HG02571 (cell line): ENCODE data around the gene GON4L.
"Not testable (repeated sequence)": the region's sequence is repeated elsewhere in the genome, so short reads cannot be mapped to it uniquely, and the experiment has no call there.

ENCODE experiments used
- ATAC-seq: cut with Tn5 transposase; IDR thresholded peaks from one replicate; pipeline ENCODE4 v1.9.1; 2021; ENCODE audit warnings: mild to moderate bottlenecking, moderate library complexity; ENCODE audit not compliant: unreplicated experiment

The GON4L gene, protein sequence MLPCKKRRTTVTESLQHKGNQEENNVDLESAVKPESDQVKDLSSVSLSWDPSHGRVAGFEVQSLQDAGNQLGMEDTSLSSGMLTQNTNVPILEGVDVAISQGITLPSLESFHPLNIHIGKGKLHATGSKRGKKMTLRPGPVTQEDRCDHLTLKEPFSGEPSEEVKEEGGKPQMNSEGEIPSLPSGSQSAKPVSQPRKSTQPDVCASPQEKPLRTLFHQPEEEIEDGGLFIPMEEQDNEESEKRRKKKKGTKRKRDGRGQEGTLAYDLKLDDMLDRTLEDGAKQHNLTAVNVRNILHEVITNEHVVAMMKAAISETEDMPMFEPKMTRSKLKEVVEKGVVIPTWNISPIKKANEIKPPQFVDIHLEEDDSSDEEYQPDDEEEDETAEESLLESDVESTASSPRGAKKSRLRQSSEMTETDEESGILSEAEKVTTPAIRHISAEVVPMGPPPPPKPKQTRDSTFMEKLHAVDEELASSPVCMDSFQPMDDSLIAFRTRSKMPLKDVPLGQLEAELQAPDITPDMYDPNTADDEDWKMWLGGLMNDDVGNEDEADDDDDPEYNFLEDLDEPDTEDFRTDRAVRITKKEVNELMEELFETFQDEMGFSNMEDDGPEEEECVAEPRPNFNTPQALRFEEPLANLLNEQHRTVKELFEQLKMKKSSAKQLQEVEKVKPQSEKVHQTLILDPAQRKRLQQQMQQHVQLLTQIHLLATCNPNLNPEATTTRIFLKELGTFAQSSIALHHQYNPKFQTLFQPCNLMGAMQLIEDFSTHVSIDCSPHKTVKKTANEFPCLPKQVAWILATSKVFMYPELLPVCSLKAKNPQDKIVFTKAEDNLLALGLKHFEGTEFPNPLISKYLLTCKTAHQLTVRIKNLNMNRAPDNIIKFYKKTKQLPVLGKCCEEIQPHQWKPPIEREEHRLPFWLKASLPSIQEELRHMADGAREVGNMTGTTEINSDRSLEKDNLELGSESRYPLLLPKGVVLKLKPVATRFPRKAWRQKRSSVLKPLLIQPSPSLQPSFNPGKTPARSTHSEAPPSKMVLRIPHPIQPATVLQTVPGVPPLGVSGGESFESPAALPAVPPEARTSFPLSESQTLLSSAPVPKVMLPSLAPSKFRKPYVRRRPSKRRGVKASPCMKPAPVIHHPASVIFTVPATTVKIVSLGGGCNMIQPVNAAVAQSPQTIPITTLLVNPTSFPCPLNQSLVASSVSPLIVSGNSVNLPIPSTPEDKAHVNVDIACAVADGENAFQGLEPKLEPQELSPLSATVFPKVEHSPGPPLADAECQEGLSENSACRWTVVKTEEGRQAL (N-terminal part only)

GRCh38 chr1:155856975-155857930 is at the start of gene GON4L:
TSS of gene GON4L (minus strand) at chr1:155857214. CDS start at chr1:155853780, 3,434 bp downstream.
- no peak for ATAC-seq

GRCh38 chr1:155904261-155904660 is 47.2 kb upstream of the GON4L start:
- no peak for ATAC-seq

DNA sequence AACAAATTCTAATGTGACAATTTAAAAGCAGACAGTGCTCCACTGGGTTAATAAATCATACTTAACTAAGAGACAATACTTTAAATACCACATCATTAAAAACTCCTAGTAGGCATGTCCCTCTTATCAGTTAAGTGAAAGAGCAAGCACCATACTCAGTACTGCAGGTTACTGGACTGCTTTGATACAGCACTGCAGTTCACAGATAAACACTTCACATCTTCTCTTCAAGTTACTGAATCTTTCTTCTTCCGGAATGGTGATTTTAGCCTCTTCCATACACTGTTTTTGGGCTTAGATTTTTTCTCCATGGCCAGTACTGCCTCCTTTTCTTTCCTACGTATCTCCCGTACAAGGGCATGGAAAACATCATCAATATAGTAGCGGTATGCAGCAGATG is 43.1 kb upstream of the GON4L start:
- ATAC-seq = no peak

- no peak for ATAC-seq
Observed at GRCh38 chr1:155899683-155900082, 42.7 kb upstream of the GON4L start.

DNA sequence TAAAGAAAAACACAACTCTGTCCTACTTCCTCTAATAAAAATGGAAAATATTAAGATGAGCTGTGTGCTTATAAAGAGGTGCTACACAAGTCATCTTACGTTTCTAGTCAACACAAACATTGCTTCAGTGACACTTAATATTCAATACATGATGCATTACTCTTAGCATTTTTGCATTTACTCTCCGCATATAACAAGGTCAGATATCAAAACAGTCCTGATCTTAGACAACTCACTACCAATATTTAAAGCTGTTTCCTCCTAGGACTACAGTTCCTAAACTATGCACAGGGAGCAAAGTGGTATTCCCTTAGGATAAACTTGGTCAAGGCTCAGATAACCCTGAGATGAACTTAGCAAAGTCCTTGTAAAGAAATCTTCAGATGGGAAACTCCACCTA is 41.9 kb upstream of the GON4L start:
- ATAC-seq = no peak

- no peak for ATAC-seq
Observed at GRCh38 chr1:155897746-155898145, 40.7 kb upstream of the GON4L start.

DNA sequence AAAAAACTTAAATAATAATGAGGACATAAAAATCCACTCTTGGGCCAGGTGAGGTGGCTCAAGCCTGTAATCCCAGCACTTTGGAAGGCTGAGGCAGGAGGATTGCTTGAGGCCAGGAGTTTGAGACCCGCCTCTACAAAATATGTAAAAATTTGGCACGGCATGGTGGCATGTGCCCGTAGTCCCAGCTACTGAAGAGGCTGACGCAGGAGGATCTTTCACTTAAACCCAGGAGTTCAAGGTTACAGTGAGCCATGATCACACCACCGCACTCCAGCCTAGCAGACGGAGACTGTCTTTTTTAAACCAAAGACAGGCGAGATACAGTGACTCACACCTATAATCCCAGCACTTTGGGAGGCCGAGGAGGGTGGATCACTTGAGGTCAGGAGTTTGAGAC is 39.5 kb upstream of the GON4L start:
- ATAC-seq = not testable (repeated sequence)

DNA sequence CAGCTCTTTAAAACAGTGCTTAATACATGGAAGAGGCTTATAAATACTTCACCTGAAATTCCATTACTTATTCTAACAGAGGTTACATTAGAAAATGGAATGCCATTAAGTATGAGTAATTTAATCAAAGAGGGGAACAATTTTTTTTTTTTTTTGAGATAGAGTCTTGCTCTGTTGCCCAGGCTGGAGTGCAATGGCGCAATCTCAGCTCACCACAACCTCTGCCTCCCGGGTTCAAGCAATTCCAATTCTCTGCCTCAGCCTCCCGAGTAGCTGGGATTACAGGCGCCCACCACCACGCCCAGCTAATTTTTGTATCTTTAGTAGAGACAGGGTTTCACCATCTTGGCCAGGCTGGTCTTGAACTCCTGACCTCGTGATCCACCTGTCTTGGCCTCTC is 38.6 kb upstream of the GON4L start:
- ATAC-seq = not testable (repeated sequence)

DNA sequence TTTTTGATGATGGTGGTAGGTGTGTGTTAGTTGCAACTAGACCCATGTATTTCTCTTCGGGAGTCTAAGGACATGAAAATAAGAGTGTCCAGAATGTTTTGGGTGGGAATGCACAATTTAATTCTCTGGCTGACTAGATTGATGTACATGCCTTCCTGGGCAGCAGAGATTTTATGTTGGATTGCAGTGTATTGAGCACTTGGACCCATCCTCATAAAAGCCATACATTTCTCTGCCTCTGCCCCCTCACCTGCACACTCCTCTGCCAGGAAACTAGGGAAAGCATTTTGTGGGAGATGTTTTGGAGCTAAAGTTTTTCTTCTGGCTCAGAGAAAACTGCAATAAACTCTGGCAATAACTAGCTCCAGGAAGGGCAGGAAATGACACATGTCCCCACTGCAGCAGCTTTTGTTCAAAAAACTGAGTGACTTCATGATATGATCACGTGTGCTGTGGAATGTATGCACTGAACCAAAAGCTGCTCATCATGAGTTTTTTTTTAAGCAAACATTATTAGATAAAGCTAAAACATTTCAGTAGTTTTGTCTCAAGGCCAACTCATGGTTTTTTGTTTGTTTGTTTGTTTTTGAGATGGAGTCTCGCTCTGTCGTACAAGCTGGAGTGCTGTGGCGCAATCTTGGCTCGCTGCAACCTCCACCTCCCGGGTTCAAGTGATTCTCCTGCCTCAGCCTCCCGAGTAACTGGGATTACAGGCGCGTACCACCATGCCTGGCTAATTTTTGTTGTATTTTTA is 36.6 kb upstream of the GON4L start:
- ATAC-seq = no peak

- no peak for ATAC-seq
Observed at GRCh38 chr1:155892796-155893195, 35.8 kb upstream of the GON4L start.

DNA sequence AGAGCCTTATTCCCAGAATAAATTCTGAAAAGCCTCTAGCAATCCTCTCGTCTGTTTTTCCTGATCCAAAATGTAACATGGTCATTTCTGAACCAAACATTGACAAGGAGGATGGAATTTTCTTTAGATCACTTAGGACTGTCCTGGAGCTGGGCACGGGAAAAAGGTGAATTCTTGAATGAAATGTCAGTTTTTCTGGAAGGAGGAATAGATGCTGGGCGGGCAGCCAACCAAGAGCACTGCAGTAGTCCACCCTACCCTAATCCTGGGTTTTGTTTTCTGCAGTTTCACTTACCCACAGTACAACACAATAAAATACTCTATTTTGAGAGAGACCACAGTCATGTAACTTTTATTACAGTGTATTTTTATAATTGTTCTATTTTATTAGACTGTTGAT is 33.2 kb upstream of the GON4L start:
- ATAC-seq = no peak

- no peak for ATAC-seq
Observed at GRCh38 chr1:155889566-155889965, 32.6 kb upstream of the GON4L start.

- ATAC-seq = no peak
Observed at GRCh38 chr1:155888481-155888880, 31.5 kb upstream of the GON4L start.

- no peak for ATAC-seq
Observed at GRCh38 chr1:155884982-155885381, 28.0 kb upstream of the GON4L start.

GRCh38 chr1:155884031-155884960 is 27.3 kb upstream of the GON4L start:
- no peak for ATAC-seq

DNA sequence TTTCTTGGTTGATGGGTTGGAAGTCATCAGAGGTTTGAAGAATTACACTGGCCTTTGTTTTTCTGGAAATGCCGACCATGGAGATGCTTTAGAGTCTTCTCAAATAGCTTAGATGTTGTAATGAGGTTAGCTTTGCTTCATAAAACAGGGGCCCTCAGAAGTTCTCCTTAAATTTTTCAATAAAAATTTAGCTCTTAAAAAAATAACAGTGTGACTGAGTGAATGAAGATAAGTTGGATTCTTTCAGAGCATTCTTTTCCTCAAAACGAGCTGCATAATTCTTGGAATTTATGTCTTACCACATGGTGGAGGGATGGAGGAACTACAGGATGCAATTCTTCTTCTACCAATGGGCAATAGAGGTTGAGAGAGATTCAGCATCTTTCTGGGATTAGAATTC is 25.8 kb upstream of the GON4L start:
- no peak for ATAC-seq

DNA sequence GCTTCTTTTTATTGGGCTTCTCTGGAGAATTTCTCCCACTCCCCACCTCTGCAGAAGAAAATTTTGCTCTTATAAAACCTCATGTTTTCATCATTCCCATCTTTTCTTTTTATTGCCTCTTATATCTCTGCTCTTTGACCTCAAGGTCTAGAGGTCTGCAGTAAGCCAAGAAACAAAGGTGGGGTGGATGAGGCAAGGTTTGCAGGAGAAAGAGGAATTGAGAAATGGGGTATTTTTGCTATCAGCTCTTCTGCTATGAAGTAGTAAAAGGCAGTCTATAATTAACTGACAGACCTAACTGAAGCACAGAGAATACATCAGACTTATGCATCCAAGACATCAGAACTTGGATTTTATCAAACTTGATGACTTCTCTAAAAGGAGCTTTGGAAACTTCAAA is 25.2 kb upstream of the GON4L start:
- ATAC-seq = no peak

DNA sequence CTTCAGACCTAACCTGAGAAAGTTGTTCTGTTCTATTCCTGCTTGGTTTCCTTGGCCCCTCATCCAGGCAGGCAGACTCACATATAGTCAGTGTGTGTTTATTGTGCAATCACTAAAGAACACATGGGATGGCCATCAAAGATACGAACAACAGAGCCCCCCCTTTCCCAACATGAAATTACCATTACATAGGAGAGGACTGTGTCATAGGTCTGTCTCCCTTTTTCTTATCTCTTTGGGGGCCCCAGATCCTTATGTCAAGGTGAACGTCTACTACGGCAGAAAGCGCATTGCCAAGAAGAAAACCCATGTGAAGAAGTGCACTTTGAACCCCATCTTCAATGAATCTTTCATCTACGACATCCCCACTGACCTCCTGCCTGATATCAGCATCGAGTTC is 23.9 kb upstream of the GON4L start:
- ATAC-seq = no peak
